ENCODE results near the gene MS4A6A.

DNA sequence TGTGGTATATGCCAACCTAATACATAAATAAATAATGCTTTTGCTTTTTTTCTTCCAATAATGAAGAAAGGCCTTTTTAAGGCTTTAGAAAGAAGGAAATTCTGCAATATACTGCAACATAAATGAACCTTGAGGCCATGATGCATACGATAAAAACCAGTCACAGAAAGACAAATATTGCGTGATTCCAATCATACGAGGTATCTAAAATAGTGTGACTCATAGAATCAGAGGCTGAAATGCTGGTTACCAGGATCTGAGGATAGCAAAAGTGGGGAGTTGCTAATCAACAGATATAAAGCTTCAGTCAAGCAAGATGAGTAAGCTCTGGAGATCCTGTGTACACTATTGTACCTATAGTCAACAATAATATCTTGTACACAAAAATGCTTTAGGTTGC lies 24.2 kb downstream of the MS4A6A start:
- no peak for TF ChIP-seq POLR2AphosphoS5 (IDR thresholded peaks at IDR 0.05; ENCODE audit: insufficient read depth, low read depth, low read length)
- TF ChIP-seq POLR2A (IDR thresholded peaks at IDR 0.05; ENCODE audit: low read depth, low read length), result no peak
- TF ChIP-seq, protein P1, sequence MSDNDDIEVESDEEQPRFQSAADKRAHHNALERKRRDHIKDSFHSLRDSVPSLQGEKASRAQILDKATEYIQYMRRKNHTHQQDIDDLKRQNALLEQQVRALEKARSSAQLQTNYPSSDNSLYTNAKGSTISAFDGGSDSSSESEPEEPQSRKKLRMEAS (IDR thresholded peaks at IDR 0.05; ENCODE audit: insufficient read depth, insufficient read length), result no peak
- TF ChIP-seq, protein P2, sequence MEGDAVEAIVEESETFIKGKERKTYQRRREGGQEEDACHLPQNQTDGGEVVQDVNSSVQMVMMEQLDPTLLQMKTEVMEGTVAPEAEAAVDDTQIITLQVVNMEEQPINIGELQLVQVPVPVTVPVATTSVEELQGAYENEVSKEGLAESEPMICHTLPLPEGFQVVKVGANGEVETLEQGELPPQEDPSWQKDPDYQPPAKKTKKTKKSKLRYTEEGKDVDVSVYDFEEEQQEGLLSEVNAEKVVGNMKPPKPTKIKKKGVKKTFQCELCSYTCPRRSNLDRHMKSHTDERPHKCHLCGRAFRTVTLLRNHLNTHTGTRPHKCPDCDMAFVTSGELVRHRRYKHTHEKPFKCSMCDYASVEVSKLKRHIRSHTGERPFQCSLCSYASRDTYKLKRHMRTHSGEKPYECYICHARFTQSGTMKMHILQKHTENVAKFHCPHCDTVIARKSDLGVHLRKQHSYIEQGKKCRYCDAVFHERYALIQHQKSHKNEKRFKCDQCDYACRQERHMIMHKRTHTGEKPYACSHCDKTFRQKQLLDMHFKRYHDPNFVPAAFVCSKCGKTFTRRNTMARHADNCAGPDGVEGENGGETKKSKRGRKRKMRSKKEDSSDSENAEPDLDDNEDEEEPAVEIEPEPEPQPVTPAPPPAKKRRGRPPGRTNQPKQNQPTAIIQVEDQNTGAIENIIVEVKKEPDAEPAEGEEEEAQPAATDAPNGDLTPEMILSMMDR (IDR thresholded peaks at IDR 0.05; ENCODE audit: extremely low read depth in 1 of 2, insufficient read depth in 1 of 2, low read depth in 1 of 2, low read length in 2 of 2), result no peak

Measured in endothelial cell of umbilical vein (primary cell).